ENCODE results near the gene GNB1L. TPM values are rescaled to one million over a fixed set of nuclear protein-coding genes. Genes with fewer than 3 reads are reported as not detected.

Gene GNB1L
- total and polyA plus RNA-seq, 2 donors (not counting 1 experiment from before 2014, with no cell fraction given): 6.6 to 12.1 TPM

DNA sequence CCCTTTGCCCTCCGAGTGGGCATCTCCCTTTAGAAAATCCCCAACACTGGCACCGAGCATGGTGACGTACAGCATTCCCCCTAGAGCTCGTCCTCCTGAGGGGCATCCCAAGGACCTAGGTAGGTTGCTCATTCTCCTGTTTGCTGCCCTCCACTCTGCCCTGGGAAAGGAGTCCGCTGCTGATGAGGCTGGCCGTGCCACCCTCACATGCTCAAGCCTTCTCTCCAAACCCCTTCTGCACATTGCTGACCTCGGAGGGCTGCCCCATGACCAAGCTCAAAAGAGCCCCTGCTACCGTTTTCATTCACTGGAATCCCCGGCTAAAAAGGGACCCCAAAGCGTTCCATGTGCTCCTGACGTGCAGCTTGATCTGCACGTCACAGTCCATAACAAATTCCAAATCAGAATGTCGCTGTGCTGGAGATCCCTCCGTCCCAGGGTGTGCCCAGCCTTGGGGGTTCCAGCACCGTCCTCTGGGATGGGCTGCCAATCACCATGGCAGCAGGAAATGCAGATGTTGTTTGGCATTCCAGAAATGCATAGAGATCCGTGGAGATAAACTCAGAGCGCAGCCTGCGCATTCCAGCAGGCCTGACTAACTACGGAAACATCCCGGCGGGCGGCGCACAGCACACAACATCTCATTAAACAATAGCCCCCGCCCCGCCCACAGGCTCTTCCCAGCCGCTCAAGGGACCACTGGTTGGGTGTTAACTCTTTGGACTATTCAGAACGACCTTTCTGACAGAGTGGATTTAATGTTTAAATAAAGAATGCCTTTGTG, 26.3 kb upstream of the GNB1L start:
- no peak overlapping the region for H3K4me2 ChIP-seq (replicated peaks; ENCODE audit: low read depth, low read length, poor library complexity, severe bottlenecking)
- Mint-ChIP-seq H3K27ac (no peak overlapping the region), H3K9me3 (ENCODE audit: insufficient read depth) (no peaks in the 10 kb centered on the region), H3K4me3 (no peak overlapping the region), H3K4me1 (peaks cover 4% of the 10 kb centered on the region), H3K27me3 (no peaks in the 10 kb centered on the region)
- no peak for DNase-seq
- no peaks in the 10 kb centered on the region for H3K79me2 ChIP-seq (ENCODE audit: control insufficient read depth, insufficient read depth, low read length)
- no peak for TF ChIP-seq EZH2 (IDR thresholded peaks at IDR 0.05; ENCODE audit: borderline replicate concordance, insufficient read depth, low read depth, low read length, poor library complexity, severe bottlenecking)
- TF ChIP-seq, protein P1, sequence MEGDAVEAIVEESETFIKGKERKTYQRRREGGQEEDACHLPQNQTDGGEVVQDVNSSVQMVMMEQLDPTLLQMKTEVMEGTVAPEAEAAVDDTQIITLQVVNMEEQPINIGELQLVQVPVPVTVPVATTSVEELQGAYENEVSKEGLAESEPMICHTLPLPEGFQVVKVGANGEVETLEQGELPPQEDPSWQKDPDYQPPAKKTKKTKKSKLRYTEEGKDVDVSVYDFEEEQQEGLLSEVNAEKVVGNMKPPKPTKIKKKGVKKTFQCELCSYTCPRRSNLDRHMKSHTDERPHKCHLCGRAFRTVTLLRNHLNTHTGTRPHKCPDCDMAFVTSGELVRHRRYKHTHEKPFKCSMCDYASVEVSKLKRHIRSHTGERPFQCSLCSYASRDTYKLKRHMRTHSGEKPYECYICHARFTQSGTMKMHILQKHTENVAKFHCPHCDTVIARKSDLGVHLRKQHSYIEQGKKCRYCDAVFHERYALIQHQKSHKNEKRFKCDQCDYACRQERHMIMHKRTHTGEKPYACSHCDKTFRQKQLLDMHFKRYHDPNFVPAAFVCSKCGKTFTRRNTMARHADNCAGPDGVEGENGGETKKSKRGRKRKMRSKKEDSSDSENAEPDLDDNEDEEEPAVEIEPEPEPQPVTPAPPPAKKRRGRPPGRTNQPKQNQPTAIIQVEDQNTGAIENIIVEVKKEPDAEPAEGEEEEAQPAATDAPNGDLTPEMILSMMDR (IDR thresholded peaks at IDR 0.05): no peak
- no peak overlapping the region for H3K4me3 ChIP-seq (ENCODE audit: control extremely low read depth in 1 of 5, extremely low read depth in 1 of 5, insufficient read depth in 1 of 5, low read depth in 2 of 5, low read length in 4 of 5)
- H3K27ac ChIP-seq (ENCODE audit: low read length in 2 of 2): no peak overlapping the region
- H3K36me3 ChIP-seq (replicated peaks in 1 of 2; ENCODE audit: control extremely low read depth in 1 of 2, control insufficient read depth in 1 of 2, extremely low read depth in 1 of 2, insufficient read depth in 2 of 2, low read length in 1 of 2): no peaks in the 10 kb centered on the region
- no peaks in the 10 kb centered on the region for H3K27me3 ChIP-seq (replicated peaks in 1 of 4; ENCODE audit: control extremely low read depth in 1 of 4, control insufficient read depth in 3 of 4, insufficient read depth in 4 of 4, low read length in 3 of 4)
- WGBS (ENCODE audit: insufficient coverage): 94% methylated on average over 18 of the region's 27 CpGs
- intact Hi-C loops (cut with micrococcal nuclease): no loop called here
- no peak overlapping the region for H2AFZ ChIP-seq (ENCODE audit: insufficient read depth, low read depth, low read length, poor library complexity, severe bottlenecking)
- ChIA-PET CTCF (no interaction called here), POLR2A (no interaction called here)
- H3K9me3 ChIP-seq (ENCODE audit: control extremely low read depth in 1 of 3, control insufficient read depth in 2 of 3, insufficient read depth in 1 of 3, low read length in 2 of 3): no peaks in the 10 kb centered on the region
- H3K9ac ChIP-seq (ENCODE audit: low read length): no peak overlapping the region
- no peak for ATAC-seq (ENCODE audit: low read depth)
- H3K4me1 ChIP-seq (ENCODE audit: control insufficient read depth in 2 of 2, insufficient read depth in 2 of 2, low read length in 2 of 2): peaks cover under 1 to 5% of the 10 kb centered on the region in 2 donors
- H4K20me1 ChIP-seq (ENCODE audit: control insufficient read depth, insufficient read depth, low read length, poor library complexity, severe bottlenecking): no peaks in the 10 kb centered on the region

DNA sequence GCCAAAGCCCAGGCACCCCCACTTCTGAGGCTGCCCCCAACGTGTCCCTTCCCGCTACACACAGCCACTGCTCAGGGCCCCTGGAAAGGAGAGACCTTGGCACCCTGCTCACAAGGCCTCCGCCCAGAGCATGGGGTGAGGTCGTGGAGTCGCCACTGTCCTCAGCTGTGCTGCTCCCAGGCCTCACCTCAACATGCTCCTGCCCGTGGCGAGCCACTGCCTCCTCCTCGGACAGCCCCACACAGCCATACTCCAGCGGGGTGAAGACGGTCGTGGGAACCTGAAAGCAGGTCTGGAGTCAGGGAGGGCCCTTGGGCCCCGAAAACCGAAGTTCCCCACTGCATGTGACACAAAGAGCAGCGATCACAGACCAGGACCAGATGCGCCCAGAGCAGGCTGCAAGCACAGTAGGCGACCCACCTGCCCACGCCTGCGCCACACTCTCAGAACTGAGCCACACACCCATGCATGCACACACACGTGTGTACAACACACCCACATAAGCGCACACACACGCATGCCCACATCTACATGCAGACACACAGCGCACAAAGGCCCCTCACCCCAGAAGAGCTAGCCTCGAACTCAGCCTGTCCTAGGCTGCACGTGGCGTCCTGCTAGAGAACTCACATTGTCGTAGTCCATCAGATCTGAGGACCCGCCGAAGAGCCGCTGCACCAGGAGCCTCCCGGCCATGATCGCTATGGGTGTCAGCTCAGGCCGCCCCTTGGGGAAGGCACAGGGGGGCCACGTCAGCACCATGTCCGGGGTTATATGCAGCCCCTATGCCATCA, 25.5 kb upstream of the GNB1L start:
- intact Hi-C loops (cut with micrococcal nuclease): no loop called here
- WGBS (ENCODE audit: insufficient coverage): 95% methylated on average over 34 of the region's 34 CpGs
- no peaks in the 10 kb centered on the region for H3K27me3 Mint-ChIP-seq
- Histone ChIP-seq H3K27ac (ENCODE audit: low read length in 2 of 2) (no peak overlapping the region), H3K4me1 (ENCODE audit: control insufficient read depth in 2 of 2, insufficient read depth in 2 of 2, low read length in 2 of 2) (no peaks in the 10 kb centered on the region), H4K20me1 (ENCODE audit: control insufficient read depth, insufficient read depth, low read length, poor library complexity, severe bottlenecking) (no peaks in the 10 kb centered on the region), H2AFZ (ENCODE audit: insufficient read depth, low read depth, low read length, poor library complexity, severe bottlenecking) (no peak overlapping the region), H3K27me3 (replicated peaks in 1 of 4; ENCODE audit: control extremely low read depth in 1 of 4, control insufficient read depth in 3 of 4, insufficient read depth in 4 of 4, low read length in 3 of 4) (no peaks in the 10 kb centered on the region), H3K4me3 (ENCODE audit: control extremely low read depth in 1 of 5, extremely low read depth in 1 of 5, insufficient read depth in 1 of 5, low read depth in 2 of 5, low read length in 4 of 5) (no peak overlapping the region), H3K4me2 (replicated peaks; ENCODE audit: low read depth, low read length, poor library complexity, severe bottlenecking) (no peak overlapping the region), H3K36me3 (replicated peaks in 1 of 2; ENCODE audit: control extremely low read depth in 1 of 2, control insufficient read depth in 1 of 2, extremely low read depth in 1 of 2, insufficient read depth in 2 of 2, low read length in 1 of 2) (no peaks in the 10 kb centered on the region), H3K9me3 (ENCODE audit: control extremely low read depth in 1 of 3, control insufficient read depth in 2 of 3, insufficient read depth in 1 of 3, low read length in 2 of 3) (no peaks in the 10 kb centered on the region), H3K79me2 (ENCODE audit: control insufficient read depth, insufficient read depth, low read length) (no peaks in the 10 kb centered on the region), H3K9ac (ENCODE audit: low read length) (no peak overlapping the region)
- ChIA-PET CTCF (interaction anchor here (0.5 kb wide), 1 partner anchor 150 kb away, joined by 3 read pairs; no protein-coding TSS in a partner anchor), POLR2A (no interaction called here)
- ATAC-seq (ENCODE audit: low read depth): no peak
- H3K9me3 Mint-ChIP-seq (ENCODE audit: insufficient read depth): no peaks in the 10 kb centered on the region
- TF ChIP-seq EZH2 (IDR thresholded peaks at IDR 0.05; ENCODE audit: borderline replicate concordance, insufficient read depth, low read depth, low read length, poor library complexity, severe bottlenecking): no peak
- TF ChIP-seq, protein P1 (IDR thresholded peaks at IDR 0.05): no peak
- H3K27ac Mint-ChIP-seq: no peak overlapping the region
- H3K4me3 Mint-ChIP-seq: no peak overlapping the region
- H3K4me1 Mint-ChIP-seq: no peaks in the 10 kb centered on the region
- no peak for DNase-seq

All from B cell (primary cell).